Upper lobe of right lung (tissue), 1 donor: ENCODE data around the gene TMEM140. TPM values are rescaled to one million over a fixed set of nuclear protein-coding genes. Genes with fewer than 3 reads are reported as not detected.
"Not testable (repeated sequence)": the region's sequence is repeated elsewhere in the genome, so short reads cannot be mapped to it uniquely, and the experiment has no call there.

ENCODE experiments used
- ATAC-seq: fragments of 200-7000 bp; cut with Tn5 transposase; one replicate; pipeline ENCODE4 v1.9.1; 2020; ENCODE audit warnings: mild to moderate bottlenecking, moderate library complexity
- DNase-seq: peaks from one replicate; pipeline ENCODE4 v3.0.0-alpha.2; 2020
- H3K27ac ChIP-seq: fragments of 200-600 bp; one replicate; pipeline ENCODE4 v1.8.0; 2022
- H3K27me3 ChIP-seq: fragments of 200-600 bp; one replicate; pipeline ENCODE4 v1.8.0; 2022; ENCODE audit warnings: mild to moderate bottlenecking
- H3K36me3 ChIP-seq: fragments of 200-600 bp; one replicate; pipeline ENCODE4 v1.8.0; 2022
- H3K4me1 ChIP-seq: fragments of 200-600 bp; one replicate; pipeline ENCODE4 v1.8.0; 2022
- H3K4me3 ChIP-seq: fragments of 200-600 bp; one replicate; pipeline ENCODE4 v1.8.0; 2022; ENCODE audit warnings: mild to moderate bottlenecking
- H3K9me3 ChIP-seq: fragments of 200-600 bp; one replicate; pipeline ENCODE4 v1.8.0; 2022
- CTCF ChIP-seq: fragments of 200-600 bp; IDR thresholded peaks from one replicate; pipeline ENCODE4 v1.8.0; 2022; ENCODE audit warnings: antibody characterized with exemption
- intact Hi-C: fragments of 100-400 bp; cut with DNase I; formaldehyde crosslinking; loops from one replicate; pipeline ENCODE4 v1.11.0; 2022
- total RNA-seq: library from RNA; stranded (reverse); fragmentation: NEBNext Ultra II Directional; extraction: Animal tissue kit (Norgen Biotek cat#: 25700); gene quantifications from one replicate; pipeline ENCODE4 v1.2.1, GENCODE V29; 2021
- donor health status: DM: no; HTN: yes; CAD: no; lungs with severe emphysema.

Gene TMEM140
- total RNA-seq, 1 donor from 2014 or later: 31.2 TPM

- peak overlapping the region; percentile 99 for H3K27ac ChIP-seq
- H3K4me3 ChIP-seq: no peak overlapping the region
- peaks cover 36% of the 10 kb centered on the region for H3K36me3 ChIP-seq
- no peak for ATAC-seq
- DNase-seq: no peak
- H3K27me3 ChIP-seq: no peaks in the 10 kb centered on the region
- TF ChIP-seq CTCF: no peak
- no peaks in the 10 kb centered on the region for H3K9me3 ChIP-seq
- intact Hi-C loops: loop anchor here (10.0 kb wide), 2 partner anchors 183 to 213 kb away; partner anchors contain the start of gene AGBL3
- H3K4me1 ChIP-seq: peaks cover 45% of the 10 kb centered on the region
Observed at GRCh38 chr7:135168001-135168400, 20.1 kb downstream of the TMEM140 start.

- Histone ChIP-seq H3K36me3 (peaks cover 36% of the 10 kb centered on the region), H3K9me3 (no peaks in the 10 kb centered on the region), H3K27me3 (no peaks in the 10 kb centered on the region), H3K4me3 (no peak overlapping the region), H3K27ac (peak overlapping the region; percentile 99), H3K4me1 (peaks cover 45% of the 10 kb centered on the region)
- no peak for TF ChIP-seq CTCF
- ATAC-seq: no peak
- intact Hi-C loops: loop anchor here (10.0 kb wide), 2 partner anchors 184 to 214 kb away; partner anchors contain the start of gene AGBL3
- DNase-seq: no peak
Observed at GRCh38 chr7:135168489-135169140, 20.7 kb downstream of the TMEM140 start.

- ATAC-seq: peak; percentile 6
- intact Hi-C loops: loop anchor here (10.0 kb wide), 2 partner anchors 185 to 215 kb away; partner anchors contain the start of gene AGBL3
Observed at GRCh38 chr7:135169141-135169963, 21.5 kb downstream of the TMEM140 start.

GRCh38 chr7:135169964-135170273, 22.0 kb downstream of the TMEM140 start:
- Histone ChIP-seq H3K27me3 (no peaks in the 10 kb centered on the region), H3K9me3 (no peaks in the 10 kb centered on the region), H3K4me1 (peaks cover 45% of the 10 kb centered on the region), H3K4me3 (peak overlapping the region; percentile 94), H3K27ac (peak overlapping the region; percentile 99), H3K36me3 (peaks cover 32% of the 10 kb centered on the region)
- TF ChIP-seq CTCF: no peak
- intact Hi-C loops: loop anchor here (10.0 kb wide), 2 partner anchors 185 to 215 kb away; partner anchors contain the start of gene AGBL3
- DNase-seq (no peak), ATAC-seq (no peak)

More at GRCh38 chr7:135169141-135169963, 21.5 kb downstream of the TMEM140 start:
- Histone ChIP-seq H3K36me3 (peaks cover 36% of the 10 kb centered on the region), H3K9me3 (no peaks in the 10 kb centered on the region), H3K4me1 (peaks cover 45% of the 10 kb centered on the region), H3K27me3 (no peaks in the 10 kb centered on the region), H3K27ac (peak overlapping the region; percentile 99), H3K4me3 (peak overlapping the region; percentile 94)
- no peak for DNase-seq
- TF ChIP-seq CTCF: peak; percentile 41

- peak; percentile 96 for ATAC-seq
- peaks cover 27% of the 10 kb centered on the region for H3K36me3 ChIP-seq
- H3K4me3 ChIP-seq: peak within 1 kb of the TSS; percentile 94
- H3K9me3 ChIP-seq: no peaks in the 10 kb centered on the region
- H3K27ac ChIP-seq: peak within 1 kb of the TSS; percentile 99
- peak; percentile 99 for DNase-seq
- peak; percentile 60 for TF ChIP-seq CTCF
- peaks cover 40% of the 10 kb centered on the region for H3K4me1 ChIP-seq
- H3K27me3 ChIP-seq: no peaks in the 10 kb centered on the region
- intact Hi-C loops: no loop called here
Observed at GRCh38 chr7:135170274-135170997, 22.6 kb downstream of the TMEM140 start, which contains the start of gene CYREN. Gene CYREN, minus strand, starts transcription at chr7:135170707. Its CDS starts 1,785 bp downstream, at chr7:135168922.

GRCh38 chr7:135170998-135171481, 23.2 kb downstream of the TMEM140 start:
- H3K9me3 ChIP-seq, H3K27me3 ChIP-seq, intact Hi-C loops, DNase-seq, ATAC-seq: not testable (repeated sequence)
- Histone ChIP-seq H3K27ac (peak overlapping the region; percentile 99), H3K4me1 (peaks cover 34% of the 10 kb centered on the region), H3K36me3 (peaks cover 21% of the 10 kb centered on the region), H3K4me3 (peak overlapping the region; percentile 94)

GRCh38 chr7:135171581-135172291, 23.9 kb downstream of the TMEM140 start:
- intact Hi-C loops, H3K27me3 ChIP-seq, DNase-seq, H3K9me3 ChIP-seq, ATAC-seq, H3K4me3 ChIP-seq: not testable (repeated sequence)
- peak overlapping the region; percentile 99 for H3K27ac ChIP-seq
- H3K4me1 ChIP-seq: peaks cover 32% of the 10 kb centered on the region
- H3K36me3 ChIP-seq: peaks cover 14% of the 10 kb centered on the region
